Fibroblast of lung (primary cell): ENCODE data around the gene MRPS27. TPM values are rescaled to one million over a fixed set of nuclear protein-coding genes. Genes with fewer than 3 reads are reported as not detected.

ENCODE experiments used
- DNase-seq, 2 donors: peaks; one replicate each; pipeline versions ENCODE4 v3.0.0 to v3.0.0-alpha.2; 2010; ENCODE audit warnings: low read depth in 2 of 2
- H2AFZ ChIP-seq: 2 replicates; pipeline ENCODE4 v1.5.1; 2012; ENCODE audit warnings: low read length, control low read depth, inconsistent platforms
- H3K27ac ChIP-seq: 2 replicates; pipeline ENCODE4 v1.5.1; 2011; ENCODE audit warnings: low read length, control low read depth; ENCODE audit not compliant: insufficient read depth
- H3K27me3 ChIP-seq: 2 replicates; pipeline ENCODE4 v1.5.1; 2011; ENCODE audit warnings: mild to moderate bottlenecking, low read length; ENCODE audit not compliant: control insufficient read depth, insufficient read depth
- H3K36me3 ChIP-seq: 2 replicates; pipeline ENCODE4 v1.5.1; 2011; ENCODE audit warnings: low read length; ENCODE audit not compliant: control insufficient read depth, insufficient read depth
- H3K4me1 ChIP-seq: 2 replicates; pipeline ENCODE4 v1.5.1; 2011; ENCODE audit warnings: low read length; ENCODE audit not compliant: control insufficient read depth, insufficient read depth; ENCODE audit errors: extremely low read depth
- H3K4me2 ChIP-seq: 2 replicates; pipeline ENCODE4 v1.5.1; 2011; ENCODE audit warnings: low read length, control low read depth; ENCODE audit not compliant: insufficient read depth; ENCODE audit errors: extremely low read depth
- H3K4me3 ChIP-seq, 4 experiments: fragments of 200-600 bp in 1 of 4; sonication (generic) in 1 of 4; replicated peaks in 1 of 4; 2 replicates each; pipeline ENCODE4 v1.5.1; 2011 to 2016; ENCODE audit warnings: low read length in 4 of 4, low read depth in 3 of 4, mild to moderate bottlenecking in 3 of 4, control low read depth in 2 of 4, inconsistent platforms in 1 of 4, mixed read lengths in 1 of 4; ENCODE audit not compliant: insufficient read depth in 1 of 4; ENCODE audit errors: control extremely low read depth in 1 of 4
- H3K79me2 ChIP-seq: 2 replicates; pipeline ENCODE4 v1.5.1; 2012; ENCODE audit warnings: mild to moderate bottlenecking, low read length, inconsistent platforms; ENCODE audit not compliant: control insufficient read depth, insufficient read depth
- H3K9ac ChIP-seq: 2 replicates; pipeline ENCODE4 v1.5.1; 2011; ENCODE audit warnings: mild to moderate bottlenecking, low read length, control low read depth; ENCODE audit not compliant: insufficient read depth
- H3K9me3 ChIP-seq: 2 replicates; pipeline ENCODE4 v1.5.1; 2012; ENCODE audit warnings: low read depth, low read length; ENCODE audit not compliant: control insufficient read depth, insufficient read depth
- H4K20me1 ChIP-seq: 2 replicates; pipeline ENCODE4 v1.5.1; 2011; ENCODE audit warnings: low read length; ENCODE audit not compliant: control insufficient read depth, insufficient read depth; ENCODE audit errors: extremely low read depth
- EZH2 ChIP-seq: IDR thresholded peaks from 2 replicates; pipeline ENCODE4 v1.5.1; 2012; ENCODE audit warnings: low read length, control low read depth, mild to moderate bottlenecking; ENCODE audit errors: missing control alignments
- polyA plus RNA-seq, 2 donors: library from polyadenylated mRNA; depleted of rRNA in 1 of 2; stranded (reverse) in 1 of 2; unstranded in 1 of 2; fragments of >200 nt; gene quantifications; 2 replicates each; pipeline ENCODE4 v1.2.1, GENCODE V29; 2011 to 2012; ENCODE audit warnings: missing spikeins in 1 of 2
- total RNA-seq: library from RNA; depleted of rRNA; stranded (reverse); fragments of >200 nt; gene quantifications from 2 replicates; pipeline ENCODE4 v1.2.1, GENCODE V29; 2014
- TF ChIP-seq, protein P1 (sequence below), 2 donors: IDR thresholded peaks in 1 of 2; conservative IDR thresholded peaks in 1 of 2; 1 replicate in 1 of 2; 2 replicates in 1 of 2; pipeline ENCODE4 v1.5.1; 2011 to 2012; ENCODE audit warnings: low read length in 2 of 2, control low read depth in 1 of 2, inconsistent platforms in 1 of 2, low read depth in 1 of 2, mild to moderate bottlenecking in 1 of 2

The MRPS27 gene
- total and polyA plus RNA-seq, 2 donors (not counting 1 experiment from before 2014, with no cell fraction given): 67.2 to 86.5 TPM

DNA sequence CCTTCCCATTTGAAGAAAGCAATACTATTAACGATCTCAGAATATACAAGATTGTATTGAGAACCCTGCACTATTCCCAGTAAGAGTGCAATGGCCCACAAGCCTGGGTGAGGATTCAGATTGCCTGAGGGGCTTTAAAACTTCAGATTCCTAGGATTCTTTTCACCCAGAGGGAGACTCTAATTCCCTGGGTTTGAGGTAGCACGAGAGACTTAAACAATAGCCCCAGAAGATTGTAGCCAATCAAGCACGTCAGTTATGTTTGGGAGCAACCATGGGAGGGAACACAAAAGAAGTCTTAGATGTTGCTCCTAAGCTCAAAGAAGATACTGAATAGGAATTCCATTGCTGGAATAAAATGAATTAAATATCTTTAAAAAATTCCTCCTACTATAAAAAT is 17.9 kb downstream of the MRPS27 start:
- no peak overlapping the region for H3K9ac ChIP-seq
- H2AFZ ChIP-seq: no peak overlapping the region
- H3K9me3 ChIP-seq: no peaks in the 10 kb centered on the region
- no peaks in the 10 kb centered on the region for H4K20me1 ChIP-seq
- no peak overlapping the region for H3K4me3 ChIP-seq
- H3K79me2 ChIP-seq: peaks cover 34% of the 10 kb centered on the region
- H3K27ac ChIP-seq: no peak overlapping the region
- no peaks in the 10 kb centered on the region for H3K4me1 ChIP-seq
- DNase-seq: no peak
- peaks cover 4% of the 10 kb centered on the region for H3K36me3 ChIP-seq
- no peak overlapping the region for H3K4me2 ChIP-seq
- H3K27me3 ChIP-seq: no peaks in the 10 kb centered on the region
- TF ChIP-seq EZH2: no peak
- TF ChIP-seq, protein P1, sequence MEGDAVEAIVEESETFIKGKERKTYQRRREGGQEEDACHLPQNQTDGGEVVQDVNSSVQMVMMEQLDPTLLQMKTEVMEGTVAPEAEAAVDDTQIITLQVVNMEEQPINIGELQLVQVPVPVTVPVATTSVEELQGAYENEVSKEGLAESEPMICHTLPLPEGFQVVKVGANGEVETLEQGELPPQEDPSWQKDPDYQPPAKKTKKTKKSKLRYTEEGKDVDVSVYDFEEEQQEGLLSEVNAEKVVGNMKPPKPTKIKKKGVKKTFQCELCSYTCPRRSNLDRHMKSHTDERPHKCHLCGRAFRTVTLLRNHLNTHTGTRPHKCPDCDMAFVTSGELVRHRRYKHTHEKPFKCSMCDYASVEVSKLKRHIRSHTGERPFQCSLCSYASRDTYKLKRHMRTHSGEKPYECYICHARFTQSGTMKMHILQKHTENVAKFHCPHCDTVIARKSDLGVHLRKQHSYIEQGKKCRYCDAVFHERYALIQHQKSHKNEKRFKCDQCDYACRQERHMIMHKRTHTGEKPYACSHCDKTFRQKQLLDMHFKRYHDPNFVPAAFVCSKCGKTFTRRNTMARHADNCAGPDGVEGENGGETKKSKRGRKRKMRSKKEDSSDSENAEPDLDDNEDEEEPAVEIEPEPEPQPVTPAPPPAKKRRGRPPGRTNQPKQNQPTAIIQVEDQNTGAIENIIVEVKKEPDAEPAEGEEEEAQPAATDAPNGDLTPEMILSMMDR (conservative IDR thresholded peaks at IDR 0.05 in 1 of 2, IDR thresholded peaks at IDR 0.05 in 1 of 2; ENCODE audit: low read depth in 1 of 2, low read length in 2 of 2): no peak

- H3K79me2 ChIP-seq: peaks cover 28% of the 10 kb centered on the region
- no peak overlapping the region for H2AFZ ChIP-seq
- H4K20me1 ChIP-seq: no peaks in the 10 kb centered on the region
- no peaks in the 10 kb centered on the region for H3K9me3 ChIP-seq
- H3K36me3 ChIP-seq: peaks cover 4% of the 10 kb centered on the region
- H3K9ac ChIP-seq: no peak overlapping the region
- H3K4me1 ChIP-seq: no peaks in the 10 kb centered on the region
- no peak for TF ChIP-seq EZH2
- TF ChIP-seq, protein P1 (conservative IDR thresholded peaks at IDR 0.05 in 1 of 2, IDR thresholded peaks at IDR 0.05 in 1 of 2; ENCODE audit: low read depth in 1 of 2, low read length in 2 of 2): no peak
- no peak overlapping the region for H3K27ac ChIP-seq
- H3K27me3 ChIP-seq: no peaks in the 10 kb centered on the region
- H3K4me3 ChIP-seq: no peak overlapping the region
- no peak overlapping the region for H3K4me2 ChIP-seq
- no peak for DNase-seq
These were observed 18.5 kb downstream of the MRPS27 start for GRCh38 chr5:72301557-72301956.

DNA sequence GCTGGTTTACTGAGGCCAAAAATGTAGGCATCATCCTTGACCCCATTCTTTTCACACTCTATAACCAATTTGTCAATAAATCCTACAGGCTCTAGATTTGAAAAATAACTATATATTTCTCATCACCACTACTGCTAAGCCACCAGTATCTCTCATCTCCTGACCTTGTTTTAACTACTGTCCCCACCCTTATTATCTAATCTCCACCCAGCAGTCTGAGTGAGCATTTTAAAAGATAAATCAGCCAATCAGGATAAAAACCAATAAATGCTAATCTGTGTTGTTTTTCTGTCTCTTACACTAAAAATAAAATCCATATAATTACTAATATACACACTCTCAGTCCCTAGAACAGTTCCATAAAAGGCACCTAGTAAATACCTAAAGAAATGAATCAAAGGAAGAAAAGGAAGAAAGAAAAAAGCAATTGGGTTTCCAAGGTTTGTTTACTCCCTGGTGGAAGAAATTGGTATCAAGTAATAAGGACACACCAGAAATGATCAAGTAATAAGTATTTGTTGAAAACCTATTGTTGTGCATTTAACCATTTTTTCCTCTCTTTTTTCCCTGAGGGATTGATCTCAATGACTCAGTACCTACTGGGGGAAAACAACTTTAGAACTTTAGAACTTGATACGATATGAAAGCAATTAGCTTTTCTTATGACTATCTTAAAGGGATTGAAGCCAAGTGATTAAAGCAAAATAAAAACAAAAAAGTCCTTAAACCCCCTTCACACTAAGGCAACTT is 19.3 kb downstream of the MRPS27 start:
- H3K27ac ChIP-seq: no peak overlapping the region
- no peaks in the 10 kb centered on the region for H3K9me3 ChIP-seq
- H3K4me3 ChIP-seq: no peak overlapping the region
- DNase-seq: no peak
- no peak for TF ChIP-seq EZH2
- TF ChIP-seq, protein P1 (conservative IDR thresholded peaks at IDR 0.05 in 1 of 2, IDR thresholded peaks at IDR 0.05 in 1 of 2; ENCODE audit: low read depth in 1 of 2, low read length in 2 of 2): no peak
- H3K36me3 ChIP-seq: peaks cover 4% of the 10 kb centered on the region
- H3K27me3 ChIP-seq: no peaks in the 10 kb centered on the region
- no peak overlapping the region for H3K4me2 ChIP-seq
- no peaks in the 10 kb centered on the region for H3K4me1 ChIP-seq
- H4K20me1 ChIP-seq: no peaks in the 10 kb centered on the region
- no peak overlapping the region for H2AFZ ChIP-seq
- H3K79me2 ChIP-seq: peaks cover 24% of the 10 kb centered on the region
- H3K9ac ChIP-seq: no peak overlapping the region
